Kidney (tissue), 14 donors: Measurements from ENCODE around the gene TSFM. TPM values are rescaled to one million over a fixed set of nuclear protein-coding genes. Genes with fewer than 3 reads are reported as not detected.

ENCODE experiments used
- DNase-seq, 5 donors: peaks; one replicate each; pipeline ENCODE4 v3.0.0-alpha.2; 2013 to 2020
- FAIRE-seq: peaks from 2 replicates; lab custom pipeline; 2012; peaks lifted over from hg19 to GRCh38; lab: Jason Lieb, UNC
- H3K27ac ChIP-seq, 2 donors: one replicate each; pipeline ENCODE4 v1.7.0; 2013; ENCODE audit warnings: low read depth in 2 of 2, low read length in 2 of 2, inconsistent platforms in 1 of 2
- H3K27me3 ChIP-seq: one replicate; pipeline ENCODE4 v1.7.1; 2013; ENCODE audit warnings: low read length, inconsistent platforms; ENCODE audit not compliant: control insufficient read depth, insufficient read depth
- H3K36me3 ChIP-seq, 3 donors: one replicate each; pipeline versions ENCODE4 v1.7.0 to v1.7.1; 2013; ENCODE audit warnings: low read length in 3 of 3, control low read depth in 1 of 3, inconsistent platforms in 1 of 3; ENCODE audit not compliant: insufficient read depth in 3 of 3, control insufficient read depth in 2 of 3
- H3K4me1 ChIP-seq, 3 donors: one replicate each; pipeline versions ENCODE4 v1.7.0 to v1.7.1; 2013; ENCODE audit warnings: low read length in 3 of 3, inconsistent platforms in 1 of 3, low read depth in 1 of 3; ENCODE audit not compliant: control insufficient read depth in 2 of 3, insufficient read depth in 2 of 3
- H3K4me3 ChIP-seq, 3 donors: one replicate each; pipeline versions ENCODE4 v1.7.0 to v1.8.1; 2013; ENCODE audit warnings: low read length in 3 of 3, control low read depth in 1 of 3, inconsistent platforms in 1 of 3
- H3K9ac ChIP-seq, 3 donors: one replicate each; pipeline versions ENCODE4 v1.7.0 to v1.7.1; 2013; ENCODE audit warnings: low read length in 3 of 3, control low read depth in 1 of 3, inconsistent platforms in 1 of 3
- H3K9me3 ChIP-seq, 3 donors: one replicate each; pipeline versions ENCODE4 v1.7.0 to v1.7.1; 2013; ENCODE audit warnings: low read length in 3 of 3, control low read depth in 1 of 3, inconsistent platforms in 1 of 3; ENCODE audit not compliant: control insufficient read depth in 2 of 3, insufficient read depth in 1 of 3
- CTCF ChIP-seq: IDR thresholded peaks from 3 replicates; pipeline ENCODE4 v1.5.1; 2012; ENCODE audit warnings: mild to moderate bottlenecking, moderate library complexity, borderline replicate concordance; ENCODE audit not compliant: insufficient read depth; ENCODE audit errors: extremely low read depth
- intact Hi-C: fragments of 100-400 bp; cut with DNase I; formaldehyde crosslinking; loops from one replicate; pipeline ENCODE4 v1.11.1; 2022
- polyA plus RNA-seq: library from polyadenylated mRNA; stranded (reverse); fragments of 350-450 nt; fragmentation: Illumina TruSeq; extraction: RNeasy Lipid Tissue Mini Kit (QIAGEN cat#74804); gene quantifications from one replicate; pipeline ENCODE4 v1.2.3, GENCODE V29; 2014; ENCODE audit warnings: low read depth, low replicate concordance; ENCODE audit not compliant: insufficient read depth
- total RNA-seq: library from RNA; stranded (reverse); fragmentation: NEBNext Ultra II Directional; extraction: Animal tissue kit (Norgen Biotek cat#: 25700); gene quantifications from one replicate; pipeline ENCODE4 v1.2.1, GENCODE V29; 2021
- donor health status: control.
- donor health status: control.
- donor health status: control.
- donor health status: control.
- donor health status: control.
- donor health status: DM: yes; HTN: yes; CAD: no.
- donor health status: Normal renal cell carcinoma (clear cell type).

The TSFM gene
- total and polyA plus RNA-seq, 2 donors from 2014 or later = 32.8 to 84.6 TPM

- H3K9me3 ChIP-seq = no peaks in the 10 kb centered on the region
- no peak overlapping the region for H3K27ac ChIP-seq
- peaks cover 0 to 6% (median 0%) of the 10 kb centered on the region in 3 donors for H3K36me3 ChIP-seq
- intact Hi-C loops = no loop called here
- no peak overlapping the region for H3K4me3 ChIP-seq
- FAIRE-seq = no peak
- DNase-seq = no peak
- H3K4me1 ChIP-seq = peaks cover 0 to 27% (median 25%) of the 10 kb centered on the region in 3 donors
- H3K27me3 ChIP-seq = no peaks in the 10 kb centered on the region
- no peak overlapping the region for H3K9ac ChIP-seq
- no peak for TF ChIP-seq CTCF
These were observed 4.7 kb upstream of the TSFM start for GRCh38 chr12:57777911-57778310.

GRCh38 chr12:57779736-57780135 lies 2.9 kb upstream of the TSFM start:
- intact Hi-C loops = no loop called here
- Histone ChIP-seq H3K9me3 (no peaks in the 10 kb centered on the region), H3K27ac (peak overlapping the region; percentile 45 to 84), H3K27me3 (no peaks in the 10 kb centered on the region), H3K4me1 (peaks cover 0 to 33% (median 27%) of the 10 kb centered on the region in 3 donors), H3K4me3 (no peak overlapping the region), H3K36me3 (peaks cover 0 to 6% (median 0%) of the 10 kb centered on the region in 3 donors), H3K9ac (no peak overlapping the region)
- TF ChIP-seq CTCF = no peak
- FAIRE-seq (no peak), DNase-seq (peak in 1 of 5 donors; percentile 33)

- FAIRE-seq (no peak), DNase-seq (no peak)
- no peak for TF ChIP-seq CTCF
- peaks cover 0 to 33% (median 27%) of the 10 kb centered on the region in 3 donors for H3K4me1 ChIP-seq
- H3K4me3 ChIP-seq = no peak overlapping the region
- intact Hi-C loops = no loop called here
- peaks cover under 1 to 6% (median under 1%) of the 10 kb centered on the region in 3 donors for H3K36me3 ChIP-seq
- peak overlapping the region; percentile 45 to 84 for H3K27ac ChIP-seq
- H3K9ac ChIP-seq = no peak overlapping the region
- no peaks in the 10 kb centered on the region for H3K27me3 ChIP-seq
- H3K9me3 ChIP-seq = no peaks in the 10 kb centered on the region
These were observed 2.2 kb upstream of the TSFM start for GRCh38 chr12:57780284-57780897.
